Heart left ventricle (tissue), 16 donors: ENCODE data around the gene EDNRB. TPM values are rescaled to one million over a fixed set of nuclear protein-coding genes. Genes with fewer than 3 reads are reported as not detected.
A peak's percentile ranks its signal among the peaks of the same experiment; 100 is the strongest.
"Not testable (repeated sequence)": the region's sequence is repeated elsewhere in the genome, so short reads cannot be mapped to it uniquely, and the experiment has no call there.

ENCODE experiments used
- ATAC-seq, 4 donors: fragments of 200-7000 bp; cut with Tn5 transposase; one replicate each; pipeline ENCODE4 v1.9.1; 2020 to 2022; ENCODE audit warnings: moderate library complexity in 4 of 4, mild to moderate bottlenecking in 3 of 4, moderate number of reproducible peaks in 1 of 4
- DNase-seq, 5 donors: peaks; one replicate each; pipeline ENCODE4 v3.0.0-alpha.2; 2020
- H3K27ac ChIP-seq, 12 donors: fragments of 200-600 bp; sonication (generic) in 4 of 12; one replicate each; pipeline versions ENCODE4 v1.5.0 to v1.8.0; 2016 to 2022; ENCODE audit warnings: mild to moderate bottlenecking in 2 of 12
- H3K27me3 ChIP-seq, 9 donors: fragments of 200-600 bp; sonication (generic) in 2 of 9; one replicate each; pipeline versions ENCODE4 v1.5.1 to v1.8.0; 2016 to 2022; ENCODE audit warnings: mild to moderate bottlenecking in 3 of 9
- H3K36me3 ChIP-seq, 9 donors: fragments of 200-600 bp; sonication (generic) in 2 of 9; one replicate each; pipeline versions ENCODE4 v1.5.0 to v1.8.0; 2018 to 2022; ENCODE audit warnings: mild to moderate bottlenecking in 2 of 9
- H3K4me1 ChIP-seq, 12 donors: fragments of 200-600 bp; sonication (generic) in 4 of 12; one replicate each; pipeline versions ENCODE4 v1.5.0 to v1.8.0; 2016 to 2022; ENCODE audit warnings: mild to moderate bottlenecking in 3 of 12
- H3K4me3 ChIP-seq, 12 donors: fragments of 200-600 bp; sonication (generic) in 4 of 12; one replicate each; pipeline versions ENCODE4 v1.5.0 to v1.8.0; 2017 to 2022; ENCODE audit warnings: mild to moderate bottlenecking in 9 of 12, moderate library complexity in 4 of 12
- H3K9me3 ChIP-seq, 12 donors: fragments of 200-600 bp; sonication (generic) in 4 of 12; one replicate each; pipeline versions ENCODE4 v1.5.0 to v1.8.0; 2016 to 2022; ENCODE audit warnings: mild to moderate bottlenecking in 1 of 12
- POLR2A ChIP-seq, 2 donors: fragments of 450-650 bp; IDR thresholded peaks; one replicate each; pipeline ENCODE4 v1.6.1; 2017; ENCODE audit warnings: antibody characterized with exemption in 2 of 2, mild to moderate bottlenecking in 2 of 2, moderate library complexity in 2 of 2
- WGBS, 4 donors: extraction: QIAGEN DNeasy Blood & Tissue Kit in 2 of 4; methylation state at CpG; one replicate each; pipeline versions ENCODE4 v1.1.5 to v1.1.7; 2013 to 2018; 5-methylcytosine and 5-hydroxymethylcytosine counted together
- intact Hi-C, 10 donors: fragments of 100-400 bp; cut with DNase I; formaldehyde crosslinking; loops; one replicate each; pipeline versions ENCODE4 v1.11.1 to v1.14.2; 2022
- polyA plus RNA-seq, 2 donors: library from polyadenylated mRNA; stranded (reverse); fragments of 200-250 nt; gene quantifications; one replicate each; pipeline ENCODE4 v1.2.3, GENCODE V29; 2013
- total RNA-seq, 9 donors: library from RNA; depleted of rRNA in 2 of 9; stranded (reverse); fragments of >200 nt in 2 of 9; fragmentation: NEBNext Ultra II Directional in 3 of 9; extraction: Animal tissue kit (Norgen Biotek cat#: 25700) in 3 of 9; gene quantifications; one replicate each; pipeline versions ENCODE4 v1.1.0 to v1.2.4, GENCODE V29; 2016 to 2023
- TF ChIP-seq, protein P1 (sequence below), 12 donors: fragments of 200-600 bp; sonication (generic) in 4 of 12; IDR thresholded peaks; one replicate each; pipeline versions ENCODE4 v1.5.0 to v1.8.0; 2018 to 2022; ENCODE audit warnings: antibody characterized with exemption in 12 of 12, mild to moderate bottlenecking in 5 of 12
- donor health status: ischemic (EF 13 %, LVEDD 7.1; RV severe dilation, severe dysfunction).
- donor health status: healthy with polysubstance abuse.
- donor health status: DM: no; HTN: yes; CAD: no.
- donor health status: DM: no; HTN: no; CAD: no.
- donor health status: ischemic (EF 25% LVEDD 6.9; RV normal size, moderate dysfunction).
- donor health status: ischemic (EF 25% LVEDD 5.7; RV mildly dilated, moderate dysfunction).
- donor health status: healthy.
- donor health status: DM: yes; HTN: yes; CAD: no.
- donor health status: ischemic (EF 35%, LVEDD 5.7; RV mildly dilated, moderate dysfunction).
- donor health status: nonischemic (EF 11% LVEDD 7.7; RV severe dilation, severe dysfunction).
- donor health status: DM: yes; HTN: yes; CAD: no.
- donor health status: PGD.
- donor health status: ischemic (EF 29% LVEDD 5.4; RV normal size, mild dysfunction).
- donor health status: nonischemic (EF 23%, LVEDD 6.1; RV moderate dilation, normal function).

EDNRB gene
- total and polyA plus RNA-seq, 11 donors: 9.8 to 72.0 (median 17.9) TPM

DNA sequence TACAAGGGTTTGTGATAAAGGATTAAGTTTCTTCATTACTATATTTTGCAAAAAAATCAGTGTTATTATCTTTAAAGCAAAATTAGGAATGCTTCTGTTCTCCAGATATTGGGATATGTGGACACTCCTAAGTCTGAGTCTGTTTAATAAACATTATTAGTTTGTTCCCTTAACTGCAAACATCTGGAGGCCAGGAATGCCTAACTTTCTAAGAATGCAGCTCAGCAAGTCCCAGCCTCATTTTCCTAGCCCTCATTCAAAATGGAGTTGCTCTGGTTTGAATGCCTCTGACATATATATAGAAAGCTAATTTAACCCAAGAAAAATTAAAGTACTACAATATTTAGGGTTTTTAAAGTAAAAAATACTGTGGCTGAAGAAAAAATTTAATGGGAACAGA, 33.6 kb upstream of the EDNRB start:
- H3K4me1 ChIP-seq: no peaks in the 10 kb centered on the region
- TF ChIP-seq, protein P1, sequence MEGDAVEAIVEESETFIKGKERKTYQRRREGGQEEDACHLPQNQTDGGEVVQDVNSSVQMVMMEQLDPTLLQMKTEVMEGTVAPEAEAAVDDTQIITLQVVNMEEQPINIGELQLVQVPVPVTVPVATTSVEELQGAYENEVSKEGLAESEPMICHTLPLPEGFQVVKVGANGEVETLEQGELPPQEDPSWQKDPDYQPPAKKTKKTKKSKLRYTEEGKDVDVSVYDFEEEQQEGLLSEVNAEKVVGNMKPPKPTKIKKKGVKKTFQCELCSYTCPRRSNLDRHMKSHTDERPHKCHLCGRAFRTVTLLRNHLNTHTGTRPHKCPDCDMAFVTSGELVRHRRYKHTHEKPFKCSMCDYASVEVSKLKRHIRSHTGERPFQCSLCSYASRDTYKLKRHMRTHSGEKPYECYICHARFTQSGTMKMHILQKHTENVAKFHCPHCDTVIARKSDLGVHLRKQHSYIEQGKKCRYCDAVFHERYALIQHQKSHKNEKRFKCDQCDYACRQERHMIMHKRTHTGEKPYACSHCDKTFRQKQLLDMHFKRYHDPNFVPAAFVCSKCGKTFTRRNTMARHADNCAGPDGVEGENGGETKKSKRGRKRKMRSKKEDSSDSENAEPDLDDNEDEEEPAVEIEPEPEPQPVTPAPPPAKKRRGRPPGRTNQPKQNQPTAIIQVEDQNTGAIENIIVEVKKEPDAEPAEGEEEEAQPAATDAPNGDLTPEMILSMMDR (IDR thresholded peaks at IDR 0.05): no peak
- no peak for TF ChIP-seq POLR2A (IDR thresholded peaks at IDR 0.05)
- H3K4me3 ChIP-seq: no peak overlapping the region
- no peak for DNase-seq
- H3K9me3 ChIP-seq: peaks cover 0 to 14% (median 0%) of the 10 kb centered on the region in 12 donors
- H3K27ac ChIP-seq: no peak overlapping the region
- intact Hi-C loops: no loop called here
- no peak for ATAC-seq
- H3K27me3 ChIP-seq: no peaks in the 10 kb centered on the region
- H3K36me3 ChIP-seq: no peaks in the 10 kb centered on the region

DNA sequence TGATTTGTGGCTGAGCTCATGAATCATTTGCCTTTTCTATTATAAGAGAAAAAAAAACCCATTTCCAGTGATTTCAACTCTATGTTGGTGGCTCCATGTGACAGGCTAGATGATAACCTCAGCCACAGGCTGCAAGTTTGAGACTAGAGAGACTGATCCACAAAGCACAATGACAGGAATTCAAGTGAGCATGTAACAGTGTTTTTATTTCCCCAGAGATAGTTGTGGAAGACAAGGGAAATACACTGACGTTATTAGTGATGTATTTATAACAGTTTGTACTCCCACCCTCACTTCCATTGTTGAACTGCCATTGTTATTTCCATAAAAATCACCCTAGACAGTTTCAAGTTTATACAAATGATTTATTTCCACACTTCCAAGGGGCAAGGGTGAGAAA, 27.9 kb upstream of the EDNRB start:
- DNase-seq: peak in 1 of 5 donors; percentile 12
- ATAC-seq: peak; percentile 42 to 97 (median 62)
- Histone ChIP-seq H3K9me3 (no peaks in the 10 kb centered on the region), H3K4me3 (no peak overlapping the region), H3K27ac (peak overlapping the region in 4 of 12 donors; percentile 38 to 59 (median 50)), H3K36me3 (no peaks in the 10 kb centered on the region), H3K27me3 (no peaks in the 10 kb centered on the region), H3K4me1 (peaks cover 0 to 9% (median 0%) of the 10 kb centered on the region in 12 donors)
- intact Hi-C loops: no loop called here
- 18 to 38% (median 27%) methylated on average over 1 of the region's 1 CpG for WGBS, 4 donors
- no peak for TF ChIP-seq POLR2A (IDR thresholded peaks at IDR 0.05)
- TF ChIP-seq, protein P1 (IDR thresholded peaks at IDR 0.05): no peak

DNA sequence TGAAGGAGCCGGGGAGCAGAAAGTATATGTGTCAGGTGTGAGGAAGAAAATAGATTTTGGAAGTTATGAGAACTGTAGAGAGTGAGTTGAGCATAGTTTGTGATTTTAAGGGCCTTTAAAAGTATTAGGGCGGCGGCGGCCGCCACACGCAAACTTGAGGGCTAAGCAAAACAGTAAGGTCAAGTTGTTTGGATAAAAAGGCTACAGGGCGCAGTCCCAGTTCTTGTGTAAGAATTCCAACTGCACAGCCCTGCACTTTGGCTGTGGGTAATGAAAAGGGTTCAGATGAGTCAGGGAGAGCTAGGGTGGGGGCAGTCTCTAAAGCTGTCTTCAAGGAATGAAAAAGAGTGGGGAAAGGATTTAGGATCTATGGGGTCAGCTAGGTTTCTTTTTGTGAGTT, 16.4 kb upstream of the EDNRB start:
- intact Hi-C loops, H3K4me1 ChIP-seq, H3K9me3 ChIP-seq, DNase-seq, H3K27me3 ChIP-seq, H3K36me3 ChIP-seq, H3K4me3 ChIP-seq, H3K27ac ChIP-seq, ATAC-seq: not testable (repeated sequence)
- 91 to 99% (median 98%) methylated on average over 7 of the region's 7 CpGs for WGBS, 4 donors

DNA sequence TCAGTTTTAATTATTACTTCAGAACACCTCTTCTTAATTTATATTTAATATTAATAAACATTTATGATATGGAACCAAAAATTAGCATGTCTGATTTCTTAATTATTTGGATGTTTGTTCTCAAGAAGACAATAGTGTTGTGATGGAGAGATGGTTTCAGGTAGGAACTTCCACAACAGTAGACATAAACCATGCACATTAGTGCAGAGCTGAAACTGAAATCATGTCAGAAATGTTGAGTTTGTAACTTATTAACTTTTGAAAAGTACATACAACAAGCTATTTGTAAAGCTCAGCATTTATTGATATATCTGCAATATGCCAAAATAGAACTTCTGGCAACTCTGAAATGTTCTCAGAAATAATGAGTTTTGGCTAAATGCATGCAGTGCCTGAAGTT, 11.8 kb upstream of the EDNRB start:
- Histone ChIP-seq H3K4me3 (no peak overlapping the region), H3K27ac (no peak overlapping the region), H3K9me3 (no peaks in the 10 kb centered on the region), H3K36me3 (no peaks in the 10 kb centered on the region), H3K27me3 (no peaks in the 10 kb centered on the region), H3K4me1 (peaks cover 0 to 10% (median 0%) of the 10 kb centered on the region in 12 donors)
- TF ChIP-seq, protein P1 (IDR thresholded peaks at IDR 0.05): no peak
- TF ChIP-seq POLR2A (IDR thresholded peaks at IDR 0.05): no peak
- ATAC-seq: no peak
- intact Hi-C loops: no loop called here
- no peak for DNase-seq

DNA sequence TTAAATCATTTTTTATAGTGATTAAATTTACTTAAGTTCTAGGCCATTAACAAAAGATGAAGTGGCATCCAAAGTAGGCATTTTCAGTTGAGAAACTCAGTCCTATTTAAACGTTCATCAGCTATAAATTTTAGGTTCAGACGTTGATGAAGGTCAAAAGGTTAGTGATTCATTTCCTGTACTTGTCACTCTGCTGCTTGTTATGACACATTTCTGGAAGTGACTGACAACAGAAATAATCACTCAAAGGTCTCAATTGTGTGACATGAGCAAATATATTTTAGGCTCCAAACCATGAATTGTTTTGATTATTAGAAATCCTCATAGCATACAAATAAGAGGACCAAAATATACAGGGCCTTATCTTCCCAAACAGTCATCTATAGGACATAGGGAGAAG, 10.3 kb upstream of the EDNRB start:
- no peak for ATAC-seq

More for the DNA sequence above, 10.3 kb upstream of the EDNRB start:
- no peak overlapping the region for H3K4me3 ChIP-seq
- no peak for TF ChIP-seq POLR2A (IDR thresholded peaks at IDR 0.05)
- TF ChIP-seq, protein P1 (IDR thresholded peaks at IDR 0.05): no peak
- no peak overlapping the region for H3K27ac ChIP-seq
- H3K36me3 ChIP-seq: no peaks in the 10 kb centered on the region
- H3K9me3 ChIP-seq: no peaks in the 10 kb centered on the region
- no peaks in the 10 kb centered on the region for H3K27me3 ChIP-seq
- WGBS, 4 donors: 18 to 31% (median 21%) methylated on average over 2 of the region's 2 CpGs
- H3K4me1 ChIP-seq: peaks cover 0 to 10% (median 0%) of the 10 kb centered on the region in 12 donors
- intact Hi-C loops: no loop called here
- no peak for DNase-seq
